GM23248 (cell line): ENCODE data around the gene GFI1B.

Experiments used
- EZH2 ChIP-seq: fragments of 200-600 bp; sonication (generic); IDR thresholded peaks from 2 replicates; pipeline ENCODE4 v1.6.1; 2018; ENCODE audit warnings: antibody characterized with exemption, mild to moderate bottlenecking; ENCODE audit not compliant: insufficient read depth, poor library complexity, severe bottlenecking
- EZH2phosphoT487 ChIP-seq: fragments of 200-600 bp; sonication (generic); IDR thresholded peaks from 2 replicates; pipeline ENCODE4 v1.6.1; 2018; ENCODE audit warnings: antibody characterized with exemption, moderate library complexity, mild to moderate bottlenecking, low read depth; ENCODE audit not compliant: insufficient read depth

DNA sequence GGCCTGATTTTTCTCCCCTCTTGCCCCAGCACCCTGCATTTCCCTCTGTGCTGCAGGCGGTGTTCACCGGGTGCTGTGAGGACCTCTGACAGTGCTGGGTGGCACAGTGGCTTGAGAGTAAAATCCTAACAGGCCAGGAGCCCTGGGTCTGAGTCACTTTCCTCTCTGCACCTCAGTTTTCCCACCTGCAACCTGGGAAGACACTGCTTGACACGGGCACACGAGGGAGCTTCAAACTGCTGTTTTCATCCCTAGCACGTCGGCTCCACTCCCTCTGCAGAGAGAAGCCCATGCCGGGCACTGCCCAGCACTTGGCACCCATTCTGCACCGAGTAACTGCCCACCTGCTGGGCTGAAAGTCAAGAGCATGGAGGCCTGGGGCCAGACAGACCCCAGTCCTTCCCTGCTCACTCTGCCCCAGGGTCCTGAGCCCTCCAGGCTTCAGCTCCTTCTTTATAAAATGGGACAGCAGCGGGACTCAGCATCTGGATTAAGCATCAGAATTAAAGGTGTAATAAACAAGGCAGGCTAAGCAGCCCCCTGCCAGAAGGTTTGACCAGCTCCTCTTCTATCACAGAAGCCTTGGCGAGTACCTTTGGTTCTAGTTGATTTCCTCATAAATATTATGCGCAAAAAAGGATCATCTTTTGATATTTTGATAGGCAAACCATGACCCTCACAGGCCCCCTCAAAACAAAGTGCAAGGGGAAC, 5.2 kb downstream of the GFI1B start:
- no peak for TF ChIP-seq EZH2
- no peak for TF ChIP-seq EZH2phosphoT487
